Mucosa of gallbladder (tissue), 1 donor: ENCODE measurements around the gene EXOSC10. TPM values are rescaled to one million over a fixed set of nuclear protein-coding genes. Genes with fewer than 3 reads are reported as not detected.
"Not testable (repeated sequence)": the region's sequence is repeated elsewhere in the genome, so short reads cannot be mapped to it uniquely, and the experiment has no call there.

Source experiments
- DNase-seq: peaks from one replicate; pipeline ENCODE4 v3.0.0-alpha.2; 2020; ENCODE audit warnings: low spot score
- total RNA-seq: library from RNA; stranded (reverse); gene quantifications from one replicate; pipeline ENCODE4 v1.2.1, GENCODE V29; 2021
- donor health status: DM: no; HTN: no; CAD: no.

EXOSC10 gene
- total RNA-seq, 1 donor from 2014 or later = 40.1 TPM

GRCh38 chr1:11044086-11044848 lies 55.4 kb downstream of the EXOSC10 start:
- DNase-seq = no peak

- DNase-seq = no peak
Observed at GRCh38 chr1:11042995-11043874, 56.4 kb downstream of the EXOSC10 start.

- no peak for DNase-seq
Observed at GRCh38 chr1:11042065-11042464, 57.6 kb downstream of the EXOSC10 start.

- DNase-seq = no peak
Observed at GRCh38 chr1:11041048-11041447, 58.6 kb downstream of the EXOSC10 start.

GRCh38 chr1:11040105-11040429 lies 59.6 kb downstream of the EXOSC10 start:
- not testable (repeated sequence) for DNase-seq

- DNase-seq = no peak
Observed at GRCh38 chr1:11039351-11040104, 60.1 kb downstream of the EXOSC10 start.

GRCh38 chr1:11037740-11038182 lies 61.9 kb downstream of the EXOSC10 start:
- peak; percentile 86 for DNase-seq

GRCh38 chr1:11037019-11037739 lies 62.5 kb downstream of the EXOSC10 start:
- DNase-seq = not testable (repeated sequence)

- DNase-seq = no peak
Observed at GRCh38 chr1:11031624-11032262, 67.9 kb downstream of the EXOSC10 start.

GRCh38 chr1:11030865-11031264 lies 68.8 kb downstream of the EXOSC10 start:
- DNase-seq = no peak

GRCh38 chr1:11028018-11028417 lies 71.7 kb downstream of the EXOSC10 start:
- no peak for DNase-seq

- no peak for DNase-seq
Observed at GRCh38 chr1:11027316-11027715, 72.4 kb downstream of the EXOSC10 start.

- no peak for DNase-seq
Observed at GRCh38 chr1:11026903-11027302, 72.8 kb downstream of the EXOSC10 start.

GRCh38 chr1:11026052-11026451 lies 73.6 kb downstream of the EXOSC10 start:
- no peak for DNase-seq

- DNase-seq = no peak
Observed at GRCh38 chr1:11025618-11026017, 74.1 kb downstream of the EXOSC10 start.

- DNase-seq = no peak
Observed at GRCh38 chr1:11024874-11025203, 74.8 kb downstream of the EXOSC10 start.

- DNase-seq = no peak
Observed at GRCh38 chr1:11024154-11024873, 75.4 kb downstream of the EXOSC10 start.

GRCh38 chr1:11023201-11023600 lies 76.5 kb downstream of the EXOSC10 start:
- DNase-seq = no peak

GRCh38 chr1:11019971-11020370 lies 79.7 kb downstream of the EXOSC10 start:
- no peak for DNase-seq

- DNase-seq = not testable (repeated sequence)
Observed at GRCh38 chr1:11019358-11019757, 80.3 kb downstream of the EXOSC10 start.
